A549 treated with ZK216348 at 1 μM for 4 hours (cell line): ENCODE data around the gene ZNF254. TPM values are rescaled to one million over a fixed set of nuclear protein-coding genes. Genes with fewer than 3 reads are reported as not detected.

Experiments
- total RNA-seq: library from RNA; stranded (reverse); fragments of 200-300 nt; extraction: Qiagen RNA extraction; gene quantifications from 5 replicates; pipeline ENCODE4 v1.2.3, GENCODE V29; 2022; ENCODE audit warnings: low read depth

Gene ZNF254
- total RNA-seq = 5.7 to 8.5 TPM (median 6.6 TPM) in 5 replicates

GRCh38 chr19:24086974-24087595 is at the start of gene ZNF254:
Gene ZNF254, plus strand, starts transcription at chr19:24087187. Its CDS starts 121 bp downstream, at chr19:24087308.

Other genes starting within 250 kb of the ZNF254 start
- 0.43 to 0.82 TPM (median 0.48 TPM) in 5 replicates for gene ZNF726, start 172.3 kb upstream of the ZNF254 start, total RNA-seq